OCI-LY7 (cell line): ENCODE results near the gene AS3MT. TPM values are rescaled to one million over a fixed set of nuclear protein-coding genes. Genes with fewer than 3 reads are reported as not detected.
"Not testable (repeated sequence)": the region's sequence is repeated elsewhere in the genome, so short reads cannot be mapped to it uniquely, and the experiment has no call there.

Experiments
- BruUV-seq: library from RNA; stranded (reverse); fragments of 400-500 nt; replicated peaks from 2 replicates; lab custom pipeline; 2021; lab: Mats Ljungman, UMichigan
- CTCF ChIA-PET: fragments of 300-600 bp; sonication (Branson Sonifier 250); formaldehyde crosslinking; loops from one replicate; lab custom pipeline; 2022; ENCODE audit warnings: antibody characterized with exemption; ENCODE audit not compliant: unreplicated experiment; lab: Charles Lee
- POLR2A ChIA-PET: fragments of 300-600 bp; sonication (Branson Sonifier 250); formaldehyde crosslinking; loops from one replicate; lab custom pipeline; 2022; ENCODE audit warnings: antibody characterized with exemption; lab: Charles Lee
- DNase-seq: peaks from one replicate; pipeline ENCODE4 v3.0.0-alpha.2; 2015; ENCODE audit warnings: low spot score
- H2AFZ ChIP-seq: fragments of 200-600 bp; sonication (generic), shearing (Covaris generic); 2 replicates; pipeline ENCODE4 v1.6.1; 2014; ENCODE audit warnings: mild to moderate bottlenecking, antibody characterized with exemption, low read length, moderate library complexity
- H3K27ac ChIP-seq: fragments of 200-600 bp; sonication (generic); 2 replicates; pipeline ENCODE4 v1.5.1; 2014; ENCODE audit warnings: mixed run types, low read depth, mild to moderate bottlenecking, moderate library complexity, low read length, inconsistent platforms; ENCODE audit not compliant: poor library complexity, severe bottlenecking
- H3K36me3 ChIP-seq: fragments of 200-600 bp; sonication (generic); 2 replicates; pipeline ENCODE4 v1.6.1; 2014; ENCODE audit warnings: mild to moderate bottlenecking, antibody characterized with exemption, low read length, moderate library complexity, mixed read lengths; ENCODE audit not compliant: insufficient read depth
- H3K4me1 ChIP-seq: fragments of 200-600 bp; sonication (generic); 2 replicates; pipeline ENCODE4 v1.5.1; 2014; ENCODE audit warnings: mild to moderate bottlenecking, low read length; ENCODE audit not compliant: insufficient read depth, poor library complexity, severe bottlenecking
- H3K4me2 ChIP-seq: fragments of 200-600 bp; sonication (generic); 2 replicates; pipeline ENCODE4 v1.6.1; 2014; ENCODE audit warnings: mild to moderate bottlenecking, low read length
- H3K4me3 ChIP-seq: fragments of 200-600 bp; sonication (generic); 2 replicates; pipeline ENCODE4 v1.5.1; 2014; ENCODE audit warnings: mild to moderate bottlenecking, low read depth, low read length; ENCODE audit not compliant: poor library complexity, severe bottlenecking
- H3K79me2 ChIP-seq: fragments of 200-600 bp; sonication (generic); 2 replicates; pipeline ENCODE4 v1.6.1; 2016; ENCODE audit warnings: low read depth, mild to moderate bottlenecking, low read length, moderate library complexity, mixed read lengths; ENCODE audit not compliant: insufficient read depth
- H3K9me2 ChIP-seq: fragments of 200-600 bp; sonication (generic); 2 replicates; pipeline ENCODE4 v1.6.1; 2016; ENCODE audit warnings: mild to moderate bottlenecking, low read length, mixed read lengths; ENCODE audit not compliant: insufficient read depth
- H3K9me3 ChIP-seq: fragments of 200-600 bp; sonication (generic); 2 replicates; pipeline ENCODE4 v1.6.1; 2014; ENCODE audit warnings: mild to moderate bottlenecking, mixed run types, low read length, mixed read lengths
- H4K20me1 ChIP-seq: fragments of 200-600 bp; sonication (generic); 2 replicates; pipeline ENCODE4 v1.6.1; 2014; ENCODE audit warnings: mild to moderate bottlenecking, antibody characterized with exemption, low read length, moderate library complexity, mixed read lengths; ENCODE audit not compliant: insufficient read depth
- EZH2phosphoT487 ChIP-seq: fragments of 200-600 bp; sonication (generic); IDR thresholded peaks from 2 replicates; pipeline ENCODE4 v1.6.1; 2018; ENCODE audit warnings: low read depth, borderline replicate concordance, mild to moderate bottlenecking, mixed run types, antibody characterized with exemption, low read length, moderate library complexity, mixed read lengths
- intact Hi-C: fragments of 100-400 bp; cut with micrococcal nuclease; formaldehyde crosslinking; loops from one replicate; pipeline ENCODE4 v1.10.0; 2022; ENCODE audit not compliant: unreplicated experiment
- total RNA-seq, 2 experiments: library from RNA; depleted of rRNA in 1 of 2; stranded (reverse); fragments of >200 nt in 1 of 2; shearing (Covaris generic) in 1 of 2; gene quantifications; 2 replicates each; pipeline ENCODE4 v1.2.3, GENCODE V29; 2014 to 2022
- TF ChIP-seq, protein P1 (sequence below): fragments of 200-600 bp; sonication (generic); conservative IDR thresholded peaks from 2 replicates; pipeline ENCODE4 v1.5.1; 2014; ENCODE audit warnings: mild to moderate bottlenecking, antibody characterized with exemption, low read length, moderate library complexity, mixed read lengths

AS3MT gene
- total RNA-seq, 2 experiments from 2014 or later: not detected

DNA sequence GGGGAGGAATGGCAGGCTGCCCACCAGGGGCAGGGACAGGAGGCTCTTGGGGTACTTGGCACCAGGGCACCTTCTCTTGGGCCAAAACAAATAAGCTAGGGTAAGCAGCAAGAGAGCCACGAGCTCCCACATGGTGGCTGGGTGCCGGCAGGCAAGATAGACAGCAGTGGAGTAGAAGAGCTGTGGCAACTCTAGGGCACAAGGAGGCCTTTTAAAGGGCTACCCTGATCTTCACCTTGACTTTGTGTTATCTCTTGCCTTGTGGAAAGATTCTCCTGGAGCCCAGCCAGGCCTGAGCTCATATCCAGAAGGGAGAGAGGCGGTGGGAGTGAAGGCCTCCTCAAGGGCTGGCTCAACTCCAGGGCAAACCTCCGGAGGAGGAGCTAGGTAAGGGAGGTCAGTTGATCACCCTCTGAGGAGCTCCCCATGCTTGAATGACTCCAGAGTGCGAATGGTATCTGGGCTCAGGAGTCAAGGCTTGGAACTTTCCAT is 32.0 kb upstream of the AS3MT start, which contains the start of gene CYP17A1:
TSS of gene CYP17A1 (minus strand) at position 184 of the 492 bp plus-strand sequence. CDS start at position 132, 52 bp downstream.
- ChIA-PET POLR2A (interaction anchor here (0.5 to 1.1 kb wide), 2 partner anchors 11 to 64 kb away, joined by 3 to 5 read pairs; no protein-coding TSS in a partner anchor), CTCF (no interaction called here)
- intact Hi-C loops: loop anchor here (5.0 kb wide), 1 partner anchor 405 kb away; no protein-coding TSS in a partner anchor
- no peaks in the 10 kb centered on the region for H3K4me1 ChIP-seq
- TF ChIP-seq, protein P1, sequence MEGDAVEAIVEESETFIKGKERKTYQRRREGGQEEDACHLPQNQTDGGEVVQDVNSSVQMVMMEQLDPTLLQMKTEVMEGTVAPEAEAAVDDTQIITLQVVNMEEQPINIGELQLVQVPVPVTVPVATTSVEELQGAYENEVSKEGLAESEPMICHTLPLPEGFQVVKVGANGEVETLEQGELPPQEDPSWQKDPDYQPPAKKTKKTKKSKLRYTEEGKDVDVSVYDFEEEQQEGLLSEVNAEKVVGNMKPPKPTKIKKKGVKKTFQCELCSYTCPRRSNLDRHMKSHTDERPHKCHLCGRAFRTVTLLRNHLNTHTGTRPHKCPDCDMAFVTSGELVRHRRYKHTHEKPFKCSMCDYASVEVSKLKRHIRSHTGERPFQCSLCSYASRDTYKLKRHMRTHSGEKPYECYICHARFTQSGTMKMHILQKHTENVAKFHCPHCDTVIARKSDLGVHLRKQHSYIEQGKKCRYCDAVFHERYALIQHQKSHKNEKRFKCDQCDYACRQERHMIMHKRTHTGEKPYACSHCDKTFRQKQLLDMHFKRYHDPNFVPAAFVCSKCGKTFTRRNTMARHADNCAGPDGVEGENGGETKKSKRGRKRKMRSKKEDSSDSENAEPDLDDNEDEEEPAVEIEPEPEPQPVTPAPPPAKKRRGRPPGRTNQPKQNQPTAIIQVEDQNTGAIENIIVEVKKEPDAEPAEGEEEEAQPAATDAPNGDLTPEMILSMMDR: no peak
- no peak for TF ChIP-seq EZH2phosphoT487
- no peak within 1 kb of the TSS for H3K4me3 ChIP-seq
- no peak within 1 kb of the TSS for H3K27ac ChIP-seq
- no peaks in the 10 kb centered on the region for H3K79me2 ChIP-seq
- H3K36me3 ChIP-seq: no peaks in the 10 kb centered on the region
- DNase-seq: no peak
- peaks cover 8% of the 10 kb centered on the region for H3K9me3 ChIP-seq
- no peak within 1 kb of the TSS for H2AFZ ChIP-seq
- no peaks in the 10 kb centered on the region for H4K20me1 ChIP-seq
- BruUV-seq: no TSS peak
- no peak within 1 kb of the TSS for H3K4me2 ChIP-seq
- H3K9me2 ChIP-seq: no peaks in the 10 kb centered on the region

DNA sequence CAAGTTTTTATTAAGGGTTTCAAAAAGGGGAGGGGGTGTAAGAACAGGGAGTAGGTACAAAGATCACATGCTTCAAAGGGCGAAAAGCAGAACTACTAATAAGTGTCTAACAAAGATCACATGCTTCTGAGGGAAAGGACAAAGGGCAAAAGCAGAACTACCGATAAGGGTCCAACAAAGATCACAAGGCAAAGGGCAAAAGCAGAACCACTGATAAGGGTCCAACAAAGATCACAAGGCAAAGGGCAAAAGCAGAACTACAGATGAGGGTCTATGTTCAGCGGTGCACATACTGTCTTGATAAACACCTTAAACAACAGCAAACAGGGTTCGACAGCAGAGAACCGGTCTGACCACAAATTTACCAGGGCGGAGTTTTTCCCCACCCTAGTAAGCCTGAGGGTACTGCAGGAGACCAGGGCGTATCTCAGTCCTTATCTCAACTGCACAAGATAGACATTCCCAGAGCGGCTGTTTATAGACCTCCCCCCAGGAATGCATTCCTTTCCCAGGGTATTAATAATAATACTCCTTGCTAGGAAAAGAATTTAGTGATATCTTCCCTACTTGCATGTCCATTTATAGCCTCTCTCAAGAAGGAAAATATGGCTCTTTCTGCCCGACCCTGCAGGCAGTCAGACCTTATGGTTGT is 30.9 kb upstream of the AS3MT start:
- H3K27ac ChIP-seq, POLR2A ChIA-PET, H3K4me1 ChIP-seq, H3K9me2 ChIP-seq, H3K9me3 ChIP-seq, H3K4me2 ChIP-seq, H3K36me3 ChIP-seq, BruUV-seq, H4K20me1 ChIP-seq, H2AFZ ChIP-seq, DNase-seq, H3K79me2 ChIP-seq, H3K4me3 ChIP-seq, CTCF ChIA-PET: not testable (repeated sequence)
- intact Hi-C loops: loop anchor here (5.0 kb wide), 1 partner anchor 404 kb away; no protein-coding TSS in a partner anchor

DNA sequence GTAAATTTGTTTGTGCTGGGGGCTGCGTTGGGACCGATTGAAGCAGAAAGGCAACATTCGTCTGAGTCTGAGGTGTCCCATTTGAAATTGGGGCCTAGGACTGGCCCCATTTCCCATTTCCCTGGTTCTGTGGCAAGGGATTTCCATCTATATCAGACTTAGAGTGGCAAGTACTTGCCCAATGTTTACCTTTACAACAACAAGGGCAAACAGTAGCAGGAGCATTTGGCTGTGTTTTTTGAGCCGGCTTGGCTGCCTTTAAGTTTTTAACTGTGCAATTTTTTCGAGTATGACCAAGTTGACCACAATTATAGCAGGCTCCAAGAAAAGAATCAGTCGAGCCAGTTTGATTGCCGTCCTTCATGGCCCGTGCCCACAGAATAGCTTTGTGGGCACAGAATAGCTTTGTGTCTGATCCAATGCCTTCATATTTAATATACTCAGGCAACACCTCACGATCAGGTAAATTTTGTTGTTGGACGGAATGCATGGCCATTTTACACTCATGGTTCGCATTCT is 27.4 kb upstream of the AS3MT start:
- no peaks in the 10 kb centered on the region for H3K36me3 ChIP-seq
- no peak for TF ChIP-seq EZH2phosphoT487
- TF ChIP-seq, protein P1: no peak
- no peak overlapping the region for H3K4me3 ChIP-seq
- H4K20me1 ChIP-seq: no peaks in the 10 kb centered on the region
- H3K9me3 ChIP-seq: peaks cover 8% of the 10 kb centered on the region
- intact Hi-C loops: no loop called here
- H3K9me2 ChIP-seq: no peaks in the 10 kb centered on the region
- H3K27ac ChIP-seq: no peak overlapping the region
- POLR2A ChIA-PET: no interaction called here
- no TSS peak for BruUV-seq
- CTCF ChIA-PET: no interaction called here
- DNase-seq: no peak
- no peak overlapping the region for H2AFZ ChIP-seq
- H3K4me2 ChIP-seq: no peak overlapping the region
- no peaks in the 10 kb centered on the region for H3K79me2 ChIP-seq
- H3K4me1 ChIP-seq: no peaks in the 10 kb centered on the region

DNA sequence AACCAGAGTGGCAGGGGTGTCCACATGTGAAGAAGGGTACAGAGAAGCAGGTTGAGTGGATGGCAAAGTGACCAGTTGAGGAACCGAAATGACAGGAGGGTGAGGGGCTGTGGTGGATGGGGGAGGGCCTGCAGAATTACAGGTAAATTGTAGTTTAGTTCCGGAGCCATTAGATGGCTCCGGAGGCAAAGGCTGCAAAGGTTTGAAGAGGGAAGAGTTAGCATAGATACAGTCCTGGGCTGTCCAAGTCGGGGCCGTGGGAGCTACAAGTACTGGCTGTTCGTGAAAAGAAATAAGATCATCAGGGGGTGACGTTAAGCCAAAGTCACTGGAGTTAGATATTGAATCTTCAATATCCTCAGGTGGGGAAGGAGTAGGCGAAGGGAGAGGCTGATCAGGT is 26.1 kb upstream of the AS3MT start:
- H3K4me2 ChIP-seq, POLR2A ChIA-PET, BruUV-seq, H4K20me1 ChIP-seq, H2AFZ ChIP-seq, CTCF ChIA-PET, H3K79me2 ChIP-seq, H3K27ac ChIP-seq, DNase-seq, H3K36me3 ChIP-seq, H3K4me3 ChIP-seq, H3K9me2 ChIP-seq, intact Hi-C loops, H3K4me1 ChIP-seq, H3K9me3 ChIP-seq: not testable (repeated sequence)

DNA sequence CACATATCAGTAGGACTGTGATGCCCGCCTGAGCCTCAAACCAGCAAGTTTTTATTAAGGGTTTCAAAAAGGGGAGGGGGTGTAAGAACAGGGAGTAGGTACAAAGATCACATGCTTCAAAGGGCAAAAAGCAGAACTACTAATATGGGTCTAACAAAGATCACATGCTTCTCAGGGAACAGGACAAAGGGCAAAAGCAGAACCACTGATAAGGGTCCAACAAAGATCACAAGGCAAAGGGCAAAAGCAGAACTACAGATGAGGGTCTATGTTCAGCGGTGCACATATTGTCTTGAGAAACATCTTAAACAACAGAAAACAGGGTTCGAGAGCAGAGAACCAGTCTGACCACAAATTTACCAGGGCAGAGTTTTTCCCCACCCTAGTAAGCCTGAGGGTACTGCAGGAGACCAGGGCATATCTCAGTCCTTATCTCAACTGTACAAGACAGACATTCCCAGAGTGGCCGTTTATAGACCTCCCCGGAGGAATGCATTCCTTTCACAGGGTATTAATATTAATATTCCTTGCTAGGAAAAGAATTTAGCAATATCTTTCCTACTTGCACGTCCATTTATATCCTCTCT is 25.0 kb upstream of the AS3MT start:
- H3K4me1 ChIP-seq, H3K4me2 ChIP-seq, H3K9me2 ChIP-seq, H3K9me3 ChIP-seq, BruUV-seq, H3K4me3 ChIP-seq, H3K27ac ChIP-seq, DNase-seq, H3K36me3 ChIP-seq, H2AFZ ChIP-seq, H4K20me1 ChIP-seq, intact Hi-C loops, CTCF ChIA-PET, H3K79me2 ChIP-seq: not testable (repeated sequence)
- POLR2A ChIA-PET: interaction anchor here (0.6 kb wide), 1 partner anchor 31 kb away, joined by 3 read pairs; no protein-coding TSS in a partner anchor
